HG03066 (cell line): Measurements from ENCODE around the gene RBM47.
"Not testable (repeated sequence)": the region's sequence is repeated elsewhere in the genome, so short reads cannot be mapped to it uniquely, and the experiment has no call there.

Experiments used
- ATAC-seq: cut with Tn5 transposase; IDR thresholded peaks from one replicate; pipeline ENCODE4 v1.9.1; 2021; ENCODE audit warnings: low read depth; ENCODE audit not compliant: unreplicated experiment

RBM47 gene

GRCh38 chr4:40421839-40422708 lies 207.6 kb downstream of the RBM47 start:
- ATAC-seq = peak; percentile 49

- ATAC-seq = no peak
Measured at GRCh38 chr4:40419231-40419912, 210.3 kb downstream of the RBM47 start.

- ATAC-seq = no peak
Measured at GRCh38 chr4:40418430-40419230, 211.0 kb downstream of the RBM47 start.

GRCh38 chr4:40417941-40418340 lies 211.7 kb downstream of the RBM47 start:
- no peak for ATAC-seq

GRCh38 chr4:40414673-40415072 lies 215.0 kb downstream of the RBM47 start:
- no peak for ATAC-seq

- ATAC-seq = no peak
Measured at GRCh38 chr4:40412866-40413795, 216.5 kb downstream of the RBM47 start.

- no peak for ATAC-seq
Measured at GRCh38 chr4:40412388-40412787, 217.3 kb downstream of the RBM47 start.

- no peak for ATAC-seq
Measured at GRCh38 chr4:40409835-40410234, 219.8 kb downstream of the RBM47 start.

GRCh38 chr4:40407468-40407867 lies 222.2 kb downstream of the RBM47 start:
- not testable (repeated sequence) for ATAC-seq

GRCh38 chr4:40406340-40406739 lies 223.3 kb downstream of the RBM47 start:
- ATAC-seq = no peak

- ATAC-seq = no peak
Measured at GRCh38 chr4:40405193-40405592, 224.5 kb downstream of the RBM47 start.

- no peak for ATAC-seq
Measured at GRCh38 chr4:40403081-40403480, 226.6 kb downstream of the RBM47 start.

GRCh38 chr4:40402556-40402955 lies 227.1 kb downstream of the RBM47 start:
- no peak for ATAC-seq

GRCh38 chr4:40401631-40402030 lies 228.0 kb downstream of the RBM47 start:
- ATAC-seq = no peak

GRCh38 chr4:40401096-40401495 lies 228.6 kb downstream of the RBM47 start:
- ATAC-seq = no peak

- no peak for ATAC-seq
Measured at GRCh38 chr4:40399578-40399977, 230.1 kb downstream of the RBM47 start.

- no peak for ATAC-seq
Measured at GRCh38 chr4:40395908-40396793, 233.5 kb downstream of the RBM47 start.

- ATAC-seq = no peak
Measured at GRCh38 chr4:40395166-40395900, 234.3 kb downstream of the RBM47 start.
